Measurements from ENCODE around the gene HNRNPAB. TPM values are rescaled to one million over a fixed set of nuclear protein-coding genes. Genes with fewer than 3 reads are reported as not detected.
"Not testable (repeated sequence)": the region's sequence is repeated elsewhere in the genome, so short reads cannot be mapped to it uniquely, and the experiment has no call there.

Gene HNRNPAB
- total RNA-seq, 4 donors from 2014 or later = 84.2 to 117 (median 106) TPM

DNA sequence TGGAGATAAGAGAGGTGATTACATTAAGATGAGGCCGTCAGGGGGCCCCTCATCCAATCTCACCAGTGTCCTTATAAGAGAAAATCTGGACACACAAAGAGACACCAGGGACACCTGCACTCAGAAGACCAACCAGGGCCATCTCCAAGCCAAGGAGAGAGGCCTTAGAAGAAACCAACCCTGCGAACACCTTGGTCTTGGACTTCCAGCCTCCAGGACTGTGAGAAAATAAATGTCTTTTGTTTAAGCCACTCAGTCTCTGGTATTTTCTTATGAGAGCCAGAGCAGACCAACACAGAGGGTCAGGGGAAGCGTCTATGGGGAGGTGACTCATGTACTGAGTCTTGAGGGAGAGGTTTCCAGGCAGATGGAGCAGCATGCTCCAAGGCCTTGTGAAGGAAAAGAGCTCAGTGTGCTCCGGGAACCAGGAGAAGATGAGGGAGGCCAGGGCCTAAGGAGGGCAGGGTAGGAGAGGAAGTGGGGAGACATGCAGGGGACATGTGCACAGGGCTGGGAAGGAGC lies 22.9 kb downstream of the HNRNPAB start:
- in situ Hi-C loops (cut with MboI; ENCODE audit: low sequenced_read_pairs in 4 of 4) = no loop called here
- TF ChIP-seq, protein P1, sequence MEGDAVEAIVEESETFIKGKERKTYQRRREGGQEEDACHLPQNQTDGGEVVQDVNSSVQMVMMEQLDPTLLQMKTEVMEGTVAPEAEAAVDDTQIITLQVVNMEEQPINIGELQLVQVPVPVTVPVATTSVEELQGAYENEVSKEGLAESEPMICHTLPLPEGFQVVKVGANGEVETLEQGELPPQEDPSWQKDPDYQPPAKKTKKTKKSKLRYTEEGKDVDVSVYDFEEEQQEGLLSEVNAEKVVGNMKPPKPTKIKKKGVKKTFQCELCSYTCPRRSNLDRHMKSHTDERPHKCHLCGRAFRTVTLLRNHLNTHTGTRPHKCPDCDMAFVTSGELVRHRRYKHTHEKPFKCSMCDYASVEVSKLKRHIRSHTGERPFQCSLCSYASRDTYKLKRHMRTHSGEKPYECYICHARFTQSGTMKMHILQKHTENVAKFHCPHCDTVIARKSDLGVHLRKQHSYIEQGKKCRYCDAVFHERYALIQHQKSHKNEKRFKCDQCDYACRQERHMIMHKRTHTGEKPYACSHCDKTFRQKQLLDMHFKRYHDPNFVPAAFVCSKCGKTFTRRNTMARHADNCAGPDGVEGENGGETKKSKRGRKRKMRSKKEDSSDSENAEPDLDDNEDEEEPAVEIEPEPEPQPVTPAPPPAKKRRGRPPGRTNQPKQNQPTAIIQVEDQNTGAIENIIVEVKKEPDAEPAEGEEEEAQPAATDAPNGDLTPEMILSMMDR (IDR thresholded peaks at IDR 0.05 in 4 of 5, conservative IDR thresholded peaks at IDR 0.05 in 1 of 5) = no peak
- no peak for TF ChIP-seq POLR2A (IDR thresholded peaks at IDR 0.05)
- Histone ChIP-seq H3K4me1 (peaks cover 34 to 45% of the 10 kb centered on the region in 2 donors), H3K27me3 (no peaks in the 10 kb centered on the region), H3K27ac (peak overlapping the region; percentile 29 to 68 (median 31)), H3K4me3 (no peak overlapping the region), H3K9me3 (no peaks in the 10 kb centered on the region), H3K36me3 (peaks cover 0 to 57% of the 10 kb centered on the region in 2 donors)
- ATAC-seq (no peak), DNase-seq (no peak)
- intact Hi-C loops (cut with DNase I; ENCODE audit: low total_unique reads) = no loop called here

DNA sequence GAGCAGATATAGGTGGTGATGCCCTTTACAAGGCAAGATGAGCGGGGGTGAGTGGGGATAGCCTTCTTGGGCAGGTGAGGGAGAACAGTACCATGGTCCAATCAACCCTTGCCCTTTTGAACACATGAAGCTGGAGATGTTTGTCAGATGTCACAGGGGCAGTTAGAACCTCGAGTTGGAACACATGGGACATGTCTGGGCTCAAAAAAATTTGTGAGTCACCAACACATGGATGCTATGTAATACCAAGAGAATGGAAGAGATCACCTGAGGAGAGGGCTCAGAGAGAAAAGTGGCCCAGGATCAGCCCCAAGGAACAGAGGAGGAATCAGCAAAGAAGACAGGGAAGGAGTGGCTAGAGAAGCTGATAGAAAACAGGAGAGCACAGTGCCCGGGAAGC lies 23.6 kb downstream of the HNRNPAB start:
- Histone ChIP-seq H3K27ac (peak overlapping the region; percentile 35 to 87 (median 60)), H3K4me1 (peaks cover 35 to 43% of the 10 kb centered on the region in 2 donors), H3K4me3 (no peak overlapping the region), H3K27me3 (no peaks in the 10 kb centered on the region), H3K9me3 (no peaks in the 10 kb centered on the region), H3K36me3 (peaks cover 0 to 51% of the 10 kb centered on the region in 2 donors)
- ATAC-seq (peak; percentile 37 to 51), DNase-seq (peak in 1 of 2 donors; percentile 49)
- in situ Hi-C loops (cut with MboI; ENCODE audit: low sequenced_read_pairs in 4 of 4) (no loop called here), intact Hi-C loops (cut with DNase I; ENCODE audit: low total_unique reads) (no loop called here)
- TF ChIP-seq POLR2A (IDR thresholded peaks at IDR 0.05) = no peak
- TF ChIP-seq, protein P1 (IDR thresholded peaks at IDR 0.05 in 4 of 5, conservative IDR thresholded peaks at IDR 0.05 in 1 of 5) = no peak

DNA sequence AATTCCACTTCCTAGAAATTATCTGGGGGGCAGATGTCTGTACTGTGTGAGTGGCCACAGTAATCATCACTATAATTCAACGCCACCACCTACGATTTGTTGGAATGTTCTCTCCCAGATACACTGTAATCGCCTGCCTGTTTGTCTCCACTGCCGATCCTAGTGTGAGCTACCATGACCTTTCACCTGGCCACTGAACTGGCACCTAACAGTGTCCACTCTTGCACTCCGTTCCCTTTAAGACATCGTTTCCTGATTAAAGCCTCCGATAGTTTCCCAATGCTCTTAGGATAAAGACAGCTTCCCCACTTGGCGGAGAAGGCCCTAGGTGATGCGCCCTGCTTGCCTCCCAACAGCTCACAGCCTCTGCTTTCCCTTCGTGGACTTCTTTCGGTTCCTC lies 24.3 kb downstream of the HNRNPAB start:
- in situ Hi-C loops (cut with MboI; ENCODE audit: low sequenced_read_pairs in 4 of 4) = no loop called here
- Histone ChIP-seq H3K27me3 (no peaks in the 10 kb centered on the region), H3K27ac (peak overlapping the region; percentile 35 to 87 (median 60)), H3K4me3 (no peak overlapping the region), H3K4me1 (peaks cover 40 to 45% of the 10 kb centered on the region in 2 donors), H3K36me3 (peaks cover 0 to 51% of the 10 kb centered on the region in 2 donors), H3K9me3 (no peaks in the 10 kb centered on the region)
- ATAC-seq (no peak), DNase-seq (no peak)
- intact Hi-C loops (cut with DNase I; ENCODE audit: low total_unique reads) = no loop called here
- TF ChIP-seq, protein P1 (IDR thresholded peaks at IDR 0.05 in 4 of 5, conservative IDR thresholded peaks at IDR 0.05 in 1 of 5) = no peak
- TF ChIP-seq POLR2A (IDR thresholded peaks at IDR 0.05) = no peak

DNA sequence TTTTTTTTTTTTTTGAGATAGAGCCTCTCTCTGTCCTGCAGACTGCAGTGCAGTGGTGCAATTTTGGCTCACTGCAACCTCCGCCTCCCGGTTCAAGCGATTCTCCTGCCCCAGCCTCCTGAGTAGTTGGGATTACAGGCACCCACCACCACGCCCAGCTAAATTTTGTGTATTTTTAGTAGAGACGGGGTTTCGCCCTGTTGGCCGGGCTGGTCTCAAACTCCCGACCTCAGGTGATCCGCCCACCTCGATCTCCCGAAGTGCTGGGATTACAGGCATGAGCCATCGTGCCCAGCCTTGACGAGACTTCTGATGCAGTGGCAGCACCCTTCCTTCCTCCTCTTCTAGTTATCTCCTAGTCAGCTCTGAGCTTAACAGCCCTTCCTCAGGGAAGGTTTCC lies 24.8 kb downstream of the HNRNPAB start:
- H3K27me3 ChIP-seq; H3K4me3 ChIP-seq; ATAC-seq; in situ Hi-C loops (cut with MboI; ENCODE audit: low sequenced_read_pairs in 4 of 4); intact Hi-C loops (cut with DNase I; ENCODE audit: low total_unique reads); H3K9me3 ChIP-seq; DNase-seq: not testable (repeated sequence)
- Histone ChIP-seq H3K36me3 (peaks cover 0 to 51% of the 10 kb centered on the region in 2 donors), H3K4me1 (peaks cover 40 to 45% of the 10 kb centered on the region in 2 donors), H3K27ac (peak overlapping the region in 3 of 4 donors; percentile 87 to 99 (median 96))

DNA sequence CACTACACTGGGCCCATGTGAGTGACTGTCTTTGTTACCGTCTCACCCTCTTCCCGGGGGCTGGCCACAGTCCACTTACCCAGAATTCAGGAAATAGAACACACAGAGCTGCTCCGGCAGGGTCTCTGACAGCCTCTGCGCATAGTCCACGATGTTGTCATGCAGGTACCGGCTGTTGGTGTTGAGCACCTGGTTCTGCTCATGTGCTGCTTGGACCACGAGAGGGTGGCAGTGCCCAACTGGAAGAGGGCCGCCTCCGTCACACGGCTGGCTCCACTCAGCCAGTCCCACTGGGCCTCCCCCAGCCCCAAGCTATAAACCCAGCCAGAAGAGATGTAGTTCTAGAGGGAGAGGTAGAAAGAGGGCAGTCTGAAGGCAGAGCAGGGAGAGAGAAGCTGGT lies 25.5 kb downstream of the HNRNPAB start:
- H3K9me3 ChIP-seq = no peaks in the 10 kb centered on the region
- no peak for TF ChIP-seq POLR2A (IDR thresholded peaks at IDR 0.05)
- TF ChIP-seq, protein P1 (IDR thresholded peaks at IDR 0.05 in 4 of 5, conservative IDR thresholded peaks at IDR 0.05 in 1 of 5) = no peak
- ATAC-seq (no peak), DNase-seq (no peak)
- H3K36me3 ChIP-seq = peaks cover 0 to 51% of the 10 kb centered on the region in 2 donors
- in situ Hi-C loops (cut with MboI; ENCODE audit: low sequenced_read_pairs in 4 of 4) (no loop called here), intact Hi-C loops (cut with DNase I; ENCODE audit: low total_unique reads) (loop anchor here (10.0 kb wide), 1 partner anchor 1325 kb away; the partner anchor contains the start of gene RUFY1)
- no peaks in the 10 kb centered on the region for H3K27me3 ChIP-seq
- peaks cover 40 to 45% of the 10 kb centered on the region in 2 donors for H3K4me1 ChIP-seq
- peak overlapping the region; percentile 87 to 99 (median 94) for H3K27ac ChIP-seq
- H3K4me3 ChIP-seq = peak overlapping the region in 1 of 4 donors; percentile 60
